ENCODE data around the gene C6orf52.
"Not testable (repeated sequence)": the region's sequence is repeated elsewhere in the genome, so short reads cannot be mapped to it uniquely, and the experiment has no call there.

- TF ChIP-seq CTCF, EP300, POLR2A (IDR thresholded peaks at IDR 0.05): not testable (repeated sequence)
Measured at GRCh38 chr6:10741643-10742042, 47.2 kb upstream of the C6orf52 start.

Measured in upper lobe of left lung (tissue), 4 donors.